ENCODE data around the gene TBC1D10A. TPM values are rescaled to one million over a fixed set of nuclear protein-coding genes. Genes with fewer than 3 reads are reported as not detected.

The TBC1D10A gene
- total and polyA plus RNA-seq, 11 donors = 4.3 to 10.1 (median 7.1) TPM

GRCh38 chr22:30289141-30289979 lies 37.4 kb downstream of the TBC1D10A start, which contains the start of gene CASTOR1:
Gene CASTOR1 (minus strand): TSS chr22:30289505. CDS start chr22:30289497, 8 bp downstream.
- Histone ChIP-seq H3K27me3 (no peaks in the 10 kb centered on the region), H3K27ac (peak within 1 kb of the TSS; percentile 84 to 98 (median 95)), H3K9me3 (no peaks in the 10 kb centered on the region), H3K4me1 (peaks cover 12 to 45% (median 37%) of the 10 kb centered on the region in 12 donors), H3K36me3 (peaks cover 0 to 52% (median 31%) of the 10 kb centered on the region in 9 donors), H3K4me3 (peak within 1 kb of the TSS; percentile 62 to 99 (median 87))
- intact Hi-C loops (cut with DNase I) = loop anchor here in 9 of 10 donors (1.0 to 5.0 kb wide), 7 partner anchors 33 to 97 kb away; partner anchors contain the start of genes SF3A1 (in 6 of the 9), TBC1D10A (in 6 of the 9), CCDC157 (in 5 of the 9) and RNF215 (in 3 of the 9)
- ATAC-seq = peak; percentile 85 to 91 (median 90)
- TF ChIP-seq POLR2A (IDR thresholded peaks at IDR 0.05) (peak; percentile 68 to 87), CTCF (IDR thresholded peaks at IDR 0.05) (peak in 1 of 12 donors; percentile 7)
- DNase-seq = peak; percentile 99 to 100 (median 99)
- 0 to 1% (median 1%) methylated on average over 18 to 85 of the region's 85 CpGs for WGBS, 4 donors

- peaks cover 12 to 45% (median 37%) of the 10 kb centered on the region in 12 donors for H3K4me1 ChIP-seq
- peaks cover 0 to 44% (median 23%) of the 10 kb centered on the region in 9 donors for H3K36me3 ChIP-seq
- ATAC-seq = no peak
These were observed 38.2 kb downstream of the TBC1D10A start for GRCh38 chr22:30288419-30289140.

GRCh38 chr22:30287648-30288418 lies 38.9 kb downstream of the TBC1D10A start:
- peaks cover 0 to 36% (median 16%) of the 10 kb centered on the region in 9 donors for H3K36me3 ChIP-seq
- peak; percentile 65 to 80 (median 76) for TF ChIP-seq CTCF (IDR thresholded peaks at IDR 0.05)
- peak in 1 of 2 donors; percentile 68 for TF ChIP-seq POLR2A (IDR thresholded peaks at IDR 0.05)
- H3K4me3 ChIP-seq = peak overlapping the region in 11 of 12 donors; percentile 74 to 99 (median 88)
- peak overlapping the region; percentile 84 to 97 (median 94) for H3K27ac ChIP-seq
- intact Hi-C loops (cut with DNase I) = loop anchor here (1.0 to 5.0 kb wide), 12 partner anchors 23 to 136 kb away; partner anchors contain the start of genes RNF215 (in 8 of the 10), CCDC157 (in 5 of the 10), SF3A1 (in 5 of the 10) and TBC1D10A (in 5 of the 10)
- H3K9me3 ChIP-seq = no peaks in the 10 kb centered on the region
- WGBS, 4 donors = 18 to 25% (median 21%) methylated on average over 4 to 5 of the region's 5 CpGs
- ATAC-seq (peak; percentile 62 to 75 (median 68)), DNase-seq (peak; percentile 84 to 91 (median 88))
- no peaks in the 10 kb centered on the region for H3K27me3 ChIP-seq
- peaks cover 12 to 50% (median 37%) of the 10 kb centered on the region in 12 donors for H3K4me1 ChIP-seq

More at GRCh38 chr22:30288419-30289140, 38.2 kb downstream of the TBC1D10A start:
- peak in 1 of 5 donors; percentile 51 for DNase-seq
- Histone ChIP-seq H3K27ac (peak overlapping the region; percentile 84 to 97 (median 94)), H3K27me3 (no peaks in the 10 kb centered on the region), H3K9me3 (no peaks in the 10 kb centered on the region), H3K4me3 (peak overlapping the region; percentile 62 to 99 (median 87))
- 13 to 19% (median 18%) methylated on average over 19 to 27 of the region's 27 CpGs for WGBS, 4 donors
- TF ChIP-seq POLR2A (IDR thresholded peaks at IDR 0.05) (no peak), CTCF (IDR thresholded peaks at IDR 0.05) (no peak)
- intact Hi-C loops (cut with DNase I) = loop anchor here in 9 of 10 donors (1.0 to 5.0 kb wide), 11 partner anchors 23 to 136 kb away; partner anchors contain the start of genes RNF215 (in 7 of the 9), SF3A1 (in 6 of the 9), TBC1D10A (in 6 of the 9) and CCDC157 (in 5 of the 9)
